GF-D8 (cell line): ENCODE data around the gene TEX38.
"Not testable (repeated sequence)": the region's sequence is repeated elsewhere in the genome, so short reads cannot be mapped to it uniquely, and the experiment has no call there.

ENCODE experiments used
- DNase-seq: peaks from one replicate; lab custom pipeline; 2025; lab: John Stamatoyannopoulos, UW

Gene TEX38

GRCh38 chr1:46655848-46656247 lies 15.8 kb upstream of the TEX38 start:
- DNase-seq = no peak

- no peak for DNase-seq
Measured at GRCh38 chr1:46656643-46657042, 15.0 kb upstream of the TEX38 start.

- DNase-seq = no peak
Measured at GRCh38 chr1:46657775-46658174, 13.9 kb upstream of the TEX38 start.

GRCh38 chr1:46659307-46659870 lies 12.3 kb upstream of the TEX38 start:
- no peak for DNase-seq

DNA sequence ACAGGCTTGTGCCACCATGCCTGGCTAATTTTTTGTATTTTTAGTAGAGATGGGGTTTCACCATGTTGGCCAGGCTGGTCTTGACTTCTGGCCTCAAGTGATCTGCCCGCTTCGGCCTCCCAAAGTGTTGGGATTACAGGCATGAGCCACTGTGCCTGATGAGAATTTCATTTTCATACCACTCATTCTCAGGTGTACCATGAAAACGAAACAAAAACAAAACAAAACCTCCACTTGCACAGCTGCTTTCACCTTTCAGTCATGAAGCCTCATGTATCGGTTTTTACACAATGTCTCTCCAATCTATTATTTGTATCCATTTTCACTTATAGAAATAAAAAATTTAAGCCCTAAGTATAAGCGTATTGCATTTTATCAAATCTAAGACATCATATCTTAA lies 11.5 kb upstream of the TEX38 start:
- DNase-seq = not testable (repeated sequence)

GRCh38 chr1:46662919-46663318 lies 8.7 kb upstream of the TEX38 start:
- DNase-seq = not testable (repeated sequence)

- DNase-seq = no peak
Measured at GRCh38 chr1:46665983-46666382, 5.7 kb upstream of the TEX38 start.

- DNase-seq = no peak
Measured at GRCh38 chr1:46667782-46668760, 3.6 kb upstream of the TEX38 start, which contains the start of gene ATPAF1. ATPAF1 (minus strand) TSS chr1:46668364; CDS start chr1:46668322, 42 bp downstream.

- no peak for DNase-seq
Measured at GRCh38 chr1:46670134-46670533, 1.5 kb upstream of the TEX38 start.

GRCh38 chr1:46672696-46673095 lies 1.0 kb downstream of the TEX38 start:
- no peak for DNase-seq

DNA sequence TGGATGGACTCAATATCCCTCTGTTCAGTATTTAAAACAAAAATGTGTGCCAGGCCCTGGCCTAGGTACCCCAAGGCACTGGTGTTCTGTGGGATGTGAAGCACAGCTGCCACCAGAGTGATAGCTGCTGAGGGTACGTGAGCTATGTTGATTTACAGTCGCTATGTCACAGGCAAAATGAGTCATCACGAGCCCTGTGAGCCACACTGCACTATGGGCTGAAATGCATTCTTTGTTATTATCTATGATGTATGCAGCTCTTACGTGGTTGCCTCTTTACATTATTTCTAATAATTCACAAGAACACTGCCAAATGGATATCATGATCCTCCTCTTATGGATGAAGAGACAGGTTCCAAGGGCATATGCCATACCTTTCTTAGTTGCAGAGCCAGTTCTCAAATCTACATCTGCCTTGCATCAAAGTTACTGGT lies 2.1 kb downstream of the TEX38 start:
- no peak for DNase-seq

GRCh38 chr1:46675549-46676314 lies 4.1 kb downstream of the TEX38 start:
- DNase-seq = no peak

DNA sequence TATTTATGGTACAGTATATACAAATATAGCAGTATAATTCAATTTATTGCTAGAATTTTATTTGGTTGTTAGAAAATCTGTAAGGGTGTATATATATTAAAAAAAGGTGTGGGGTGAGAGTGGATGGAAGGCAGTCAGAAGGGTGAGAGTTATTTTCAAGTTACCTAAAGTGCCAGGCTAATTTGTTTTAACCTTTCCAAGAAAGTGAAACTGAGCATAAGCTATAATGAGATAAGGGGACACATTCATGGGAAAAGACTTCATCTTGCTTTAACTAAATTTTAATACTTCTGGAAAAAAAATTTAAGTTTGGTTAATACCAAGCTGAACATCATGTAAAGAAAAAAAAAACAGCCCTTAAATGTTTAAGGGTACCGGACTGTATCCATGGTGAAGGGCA lies 4.9 kb downstream of the TEX38 start:
- no peak for DNase-seq

- no peak for DNase-seq
Measured at GRCh38 chr1:46677339-46677738, 5.7 kb downstream of the TEX38 start.

DNA sequence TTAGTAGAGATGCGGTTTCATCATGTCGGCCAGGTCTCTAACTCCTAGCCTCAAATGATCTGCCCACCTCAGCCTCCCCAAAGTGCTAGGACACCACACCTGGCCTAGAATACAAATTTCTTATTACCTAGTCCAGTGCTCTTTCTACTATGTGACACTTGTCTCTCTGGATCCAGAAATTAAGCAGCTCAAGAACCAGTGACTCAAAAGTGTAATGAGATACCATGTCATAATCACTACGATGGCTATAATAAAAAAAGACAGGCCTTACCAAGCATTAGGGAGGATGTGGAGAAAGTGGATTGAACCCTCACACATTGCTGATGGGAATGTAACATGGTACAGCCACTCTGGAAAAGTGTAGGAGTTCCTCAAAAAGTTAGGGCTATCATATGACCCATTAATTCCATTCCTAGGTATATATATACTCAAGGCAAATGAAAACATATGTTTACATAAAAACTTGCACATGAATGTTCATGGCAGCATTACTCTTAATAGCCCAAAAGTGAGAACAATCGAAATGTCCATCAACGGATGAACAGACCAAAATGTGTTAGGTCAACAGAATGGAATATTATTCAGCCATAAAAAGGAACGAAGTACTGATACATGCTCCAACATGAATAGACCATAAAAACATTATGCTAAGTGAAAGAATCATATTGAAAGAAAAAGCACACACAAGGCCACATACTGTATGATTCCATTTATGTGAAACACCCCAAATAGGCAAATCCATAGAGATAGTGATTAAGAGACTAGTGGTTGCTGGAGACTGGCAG lies 8.3 kb downstream of the TEX38 start:
- DNase-seq = no peak

GRCh38 chr1:46681333-46682034 lies 9.8 kb downstream of the TEX38 start:
- no peak for DNase-seq

- no peak for DNase-seq
Measured at GRCh38 chr1:46682064-46682463, 10.4 kb downstream of the TEX38 start.

GRCh38 chr1:46684670-46685069 lies 13.0 kb downstream of the TEX38 start:
- DNase-seq = no peak

DNA sequence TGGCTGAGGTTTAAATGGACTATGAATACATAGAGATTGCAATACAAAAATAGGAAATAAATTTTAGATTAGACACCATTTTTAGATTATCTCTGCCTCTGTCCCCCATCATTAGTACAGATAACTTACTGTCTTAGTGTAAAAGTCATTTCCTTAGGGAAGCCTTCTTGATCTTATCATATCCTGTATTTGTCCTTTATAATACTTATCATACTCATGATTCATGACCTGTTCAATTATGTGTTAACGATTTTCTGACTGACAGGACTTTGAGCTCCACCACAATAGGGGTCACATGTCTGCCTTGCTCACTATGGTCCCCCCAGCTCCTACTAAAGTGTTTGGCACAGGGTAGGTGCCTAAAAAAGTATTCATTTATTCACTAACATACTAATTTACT lies 14.6 kb downstream of the TEX38 start:
- peak; percentile 6 for DNase-seq

DNA sequence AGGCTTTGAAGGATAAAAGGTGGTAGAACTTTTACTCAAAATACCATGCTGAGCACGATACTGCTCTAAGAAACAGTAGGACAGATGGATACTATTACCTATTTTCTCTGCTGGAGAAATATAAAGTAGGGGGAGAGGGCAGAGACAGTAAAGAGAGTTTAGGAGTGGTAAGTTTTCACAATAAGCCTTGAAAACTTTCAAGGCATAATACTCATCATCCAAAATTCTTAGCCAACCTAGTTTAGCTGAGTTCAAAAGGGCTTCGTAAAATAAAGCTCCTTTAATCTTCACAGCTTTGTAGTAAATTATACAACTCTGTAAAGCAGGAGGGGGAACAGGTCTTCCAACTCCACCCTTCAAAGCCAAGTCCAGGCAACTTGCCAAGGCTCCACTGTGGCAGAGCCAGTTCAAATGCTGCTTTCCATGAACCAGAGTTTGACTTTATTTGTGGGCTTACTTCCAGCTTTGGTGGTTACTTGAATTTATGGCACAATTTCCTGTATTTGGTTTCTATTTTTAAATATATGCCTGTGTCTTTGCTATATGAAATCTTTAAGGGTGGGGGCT lies 15.5 kb downstream of the TEX38 start:
- peak; percentile 85 for DNase-seq
